Ecto neural progenitor cell (in vitro differentiated cells): ENCODE measurements around the gene PPP1R8.
"Not testable (repeated sequence)": the region's sequence is repeated elsewhere in the genome, so short reads cannot be mapped to it uniquely, and the experiment has no call there.

Experiments
- DNase-seq: peaks from one replicate; pipeline ENCODE4 v3.0.0-alpha.2; 2018; ENCODE audit warnings: low spot score

PPP1R8 gene

GRCh38 chr1:27832762-27833161, 2.2 kb downstream of the PPP1R8 start:
- DNase-seq: no peak

DNA sequence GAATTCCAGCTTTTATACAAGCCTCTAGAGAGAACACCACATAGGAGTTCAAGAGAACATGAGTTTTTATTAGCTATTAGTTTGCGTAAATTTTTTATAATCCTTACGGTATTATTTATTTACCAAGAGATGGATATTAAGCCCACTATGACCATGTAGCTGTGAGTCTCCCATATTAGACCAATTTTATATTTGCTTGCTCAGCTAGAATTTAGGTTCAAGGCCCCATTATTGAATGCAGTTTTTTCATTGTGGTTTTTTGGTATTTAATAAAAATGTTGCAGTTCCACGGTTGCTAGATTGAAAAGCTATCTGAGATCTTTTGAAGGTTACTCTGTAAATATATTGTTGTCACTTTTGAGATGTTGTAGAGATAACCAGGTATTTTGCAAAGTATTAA, 2.9 kb downstream of the PPP1R8 start:
- DNase-seq: no peak

GRCh38 chr1:27835046-27835445, 4.5 kb downstream of the PPP1R8 start:
- no peak for DNase-seq

DNA sequence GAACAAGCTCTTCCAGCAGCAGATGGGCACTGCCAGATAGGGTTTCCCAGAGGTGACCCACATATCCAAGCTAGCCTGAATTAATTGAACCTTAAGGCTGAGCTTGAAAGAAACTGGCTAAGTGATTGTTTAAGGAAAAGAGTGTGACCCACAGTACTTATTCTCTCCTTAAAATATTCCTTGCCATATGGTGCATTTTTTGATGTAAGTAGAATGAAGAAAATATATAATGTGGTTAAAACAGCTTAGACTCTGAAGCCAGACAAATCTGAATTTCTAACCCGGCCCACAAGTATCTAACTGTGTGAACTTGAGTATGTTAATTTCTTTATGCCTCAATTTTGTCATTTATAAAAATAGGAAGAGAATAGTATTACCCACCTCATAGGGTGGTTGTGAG, 4.9 kb downstream of the PPP1R8 start:
- DNase-seq: no peak

DNA sequence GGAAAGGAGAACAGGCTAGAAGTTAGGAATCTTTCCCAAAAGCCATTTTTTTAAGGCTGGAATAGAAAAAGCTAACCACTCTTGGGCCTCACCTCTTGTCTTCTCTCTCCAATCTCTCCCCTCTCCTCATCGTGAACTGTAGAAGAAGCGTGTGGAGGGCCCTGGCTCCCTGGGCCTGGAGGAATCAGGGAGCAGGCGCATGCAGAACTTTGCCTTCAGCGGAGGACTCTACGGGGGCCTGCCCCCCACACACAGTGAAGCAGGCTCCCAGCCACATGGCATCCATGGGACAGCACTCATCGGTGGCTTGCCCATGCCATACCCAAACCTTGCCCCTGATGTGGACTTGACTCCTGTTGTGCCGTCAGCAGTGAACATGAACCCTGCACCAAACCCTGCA, 19.4 kb downstream of the PPP1R8 start:
- DNase-seq: no peak

- no peak for DNase-seq
Measured at GRCh38 chr1:27855085-27855484, 24.5 kb downstream of the PPP1R8 start.

GRCh38 chr1:27856561-27857343, 26.2 kb downstream of the PPP1R8 start:
- DNase-seq: no peak

- not testable (repeated sequence) for DNase-seq
Measured at GRCh38 chr1:27857552-27857951, 27.0 kb downstream of the PPP1R8 start.

DNA sequence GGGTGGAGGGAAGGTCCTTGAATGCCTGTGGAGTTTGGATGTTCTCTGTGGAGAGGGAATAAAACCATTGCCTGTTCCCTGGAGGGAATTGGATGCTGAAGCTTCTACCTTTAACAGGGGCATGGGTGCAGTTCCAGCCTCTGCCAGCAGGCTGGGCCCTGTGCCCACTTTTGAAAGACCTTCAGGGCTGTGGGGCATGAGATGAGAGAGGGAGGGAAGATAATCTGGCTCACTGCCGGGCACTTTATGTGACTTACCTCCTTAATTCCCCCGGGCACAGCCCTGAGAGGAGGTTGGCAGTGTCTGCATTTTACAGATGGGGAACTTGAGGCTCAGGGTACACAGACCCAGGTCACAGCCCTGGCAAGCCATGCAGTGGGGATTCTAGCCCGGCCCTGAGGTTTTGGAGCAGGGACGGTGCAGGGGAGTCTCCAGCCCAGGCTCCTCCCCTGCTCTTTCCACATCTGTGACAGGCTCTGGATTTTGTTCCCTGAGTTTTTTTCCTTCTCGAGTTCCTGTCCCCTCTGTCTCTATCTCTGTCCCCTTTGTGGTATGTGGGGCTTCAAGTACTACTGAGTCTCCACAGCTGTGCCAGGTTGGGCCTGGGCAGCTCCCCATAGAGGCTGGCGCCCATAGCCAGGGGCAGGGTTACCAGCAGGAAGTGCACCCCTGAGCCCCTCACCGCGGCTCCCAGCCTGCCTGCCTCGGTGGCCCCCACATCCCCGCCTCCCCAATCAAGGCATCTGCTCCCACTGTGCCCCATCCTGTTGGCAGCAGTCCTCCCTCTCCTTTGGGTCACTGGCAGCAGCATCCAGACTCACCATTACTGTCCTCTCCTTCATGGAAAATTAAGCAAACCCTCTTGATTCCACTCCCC, 27.7 kb downstream of the PPP1R8 start:
- DNase-seq: peak; percentile 87

- DNase-seq: no peak
Measured at GRCh38 chr1:27858949-27859576, 28.5 kb downstream of the PPP1R8 start.

DNA sequence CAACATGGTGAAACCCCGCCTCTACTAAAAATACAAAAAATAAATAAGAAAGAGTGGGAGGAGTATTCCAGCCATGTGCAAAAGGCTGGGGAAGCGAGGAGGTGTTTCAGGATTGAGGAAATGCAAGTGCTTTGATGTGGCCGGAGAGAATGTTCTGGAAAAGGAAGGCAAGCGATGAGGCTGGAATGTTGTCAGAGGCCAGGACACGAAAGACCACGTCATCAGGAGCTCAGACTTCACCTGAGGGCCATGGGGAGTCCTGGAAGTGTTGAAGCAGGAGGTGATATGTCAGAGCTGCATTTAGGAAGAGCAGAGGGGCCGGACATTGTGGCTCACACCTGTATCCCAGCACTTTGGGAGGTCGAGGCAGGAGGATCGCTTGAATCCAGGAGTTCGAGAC, 30.9 kb downstream of the PPP1R8 start:
- DNase-seq: no peak

DNA sequence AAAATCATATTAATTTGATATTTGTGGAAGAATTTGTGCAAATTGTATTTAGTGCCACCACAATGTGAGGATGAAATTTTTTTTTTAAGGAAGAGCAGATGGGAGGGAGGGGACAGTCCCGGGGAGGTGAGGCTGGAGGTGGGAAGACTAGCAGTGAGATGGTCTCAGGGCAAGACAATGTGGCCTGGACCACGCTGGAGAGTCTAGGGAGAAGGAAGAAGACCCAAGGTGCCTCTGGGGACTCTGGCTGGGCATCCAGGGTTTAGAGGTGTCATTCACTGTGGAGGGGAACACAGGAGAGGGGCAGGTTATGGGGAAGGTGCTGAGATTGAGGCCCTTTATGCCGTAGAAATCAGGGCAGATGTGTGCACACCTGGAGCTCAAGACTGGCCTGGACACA, 31.4 kb downstream of the PPP1R8 start:
- no peak for DNase-seq

GRCh38 chr1:27862671-27863537, 32.3 kb downstream of the PPP1R8 start:
- no peak for DNase-seq

DNA sequence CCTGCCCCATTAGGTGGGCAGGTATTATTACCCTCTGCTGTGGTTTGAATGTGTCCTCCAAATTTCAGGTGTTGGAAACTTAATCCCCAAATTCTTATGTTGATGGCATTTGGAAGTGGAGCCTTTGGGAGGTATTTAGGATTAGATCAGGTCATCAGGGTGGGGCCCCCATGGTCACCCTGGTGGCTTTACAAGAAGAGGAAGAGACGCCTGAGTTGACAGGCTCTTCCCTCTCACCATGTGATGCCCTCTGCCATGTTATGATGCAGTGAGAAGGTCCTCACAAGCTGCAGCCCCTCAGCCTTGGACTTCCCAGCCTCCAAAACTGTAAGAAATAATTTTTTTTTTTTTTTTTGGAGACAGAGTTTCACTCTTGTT, 32.9 kb downstream of the PPP1R8 start:
- no peak for DNase-seq

DNA sequence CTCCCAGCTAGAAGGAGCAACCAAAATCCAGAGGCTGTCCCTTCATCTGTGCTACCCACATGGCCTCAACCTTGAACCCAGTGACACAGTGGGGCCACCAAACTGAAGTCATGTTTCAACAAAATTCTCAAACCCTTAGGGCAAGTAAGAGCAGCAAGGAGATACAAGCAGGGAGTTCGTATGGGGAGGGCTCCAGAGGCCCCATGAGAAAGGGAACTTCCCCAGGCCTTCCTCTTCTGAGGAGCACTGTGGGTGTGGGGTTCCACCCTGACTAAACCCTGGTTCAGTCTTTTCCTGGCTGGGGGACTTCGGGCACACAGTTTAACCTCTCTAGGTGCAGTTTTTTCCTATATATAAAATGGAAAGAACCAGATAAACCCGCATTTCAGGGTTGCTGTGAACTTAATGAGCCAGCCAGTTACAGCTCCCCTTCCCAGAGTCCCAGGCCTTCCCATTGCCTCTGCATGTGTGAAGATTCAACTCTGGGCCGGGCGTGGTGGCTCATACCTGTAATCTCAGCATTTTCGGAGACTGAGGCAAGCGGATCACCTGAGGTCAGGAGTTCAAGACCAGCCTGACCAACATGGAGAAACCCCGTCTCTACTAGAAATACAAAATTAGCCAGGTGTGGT, 33.8 kb downstream of the PPP1R8 start:
- DNase-seq: no peak

GRCh38 chr1:27865821-27866220, 35.2 kb downstream of the PPP1R8 start:
- DNase-seq: no peak

- no peak for DNase-seq
Measured at GRCh38 chr1:27868556-27868931, 38.0 kb downstream of the PPP1R8 start.

- DNase-seq: no peak
Measured at GRCh38 chr1:27868932-27869718, 38.5 kb downstream of the PPP1R8 start.

DNA sequence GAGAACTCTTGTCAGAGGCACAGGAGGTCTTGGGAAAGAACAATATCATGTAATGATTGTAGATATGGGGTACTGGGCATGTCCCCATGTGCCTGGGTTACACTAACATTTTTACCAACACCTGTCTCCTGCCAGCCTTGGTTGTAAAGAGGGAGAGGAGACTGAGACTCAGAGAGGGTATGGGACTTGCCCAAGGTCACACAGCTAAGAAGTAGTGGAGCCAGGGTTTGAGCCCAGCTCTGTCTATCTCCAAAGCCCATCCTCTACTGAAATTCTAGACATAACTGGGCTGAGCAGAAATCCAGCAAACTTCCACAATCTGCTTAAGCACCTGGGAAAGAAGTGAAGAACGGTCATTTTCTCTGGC, 39.1 kb downstream of the PPP1R8 start:
- no peak for DNase-seq

GRCh38 chr1:27871076-27871475, 40.5 kb downstream of the PPP1R8 start:
- not testable (repeated sequence) for DNase-seq
